Erythroblast (primary cell): ENCODE results near the gene SF3A1.
"Not testable (repeated sequence)": the region's sequence is repeated elsewhere in the genome, so short reads cannot be mapped to it uniquely, and the experiment has no call there.

Source experiments
- GATA1 ChIP-seq: IDR thresholded peaks from 2 replicates; pipeline ENCODE4 v1.6.1; 2011; ENCODE audit warnings: low read depth, mild to moderate bottlenecking, control low read depth, low read length, moderate library complexity
- POLR2A ChIP-seq: IDR thresholded peaks from 2 replicates; pipeline ENCODE4 v1.6.1; 2011; ENCODE audit warnings: mild to moderate bottlenecking, low read length

DNA sequence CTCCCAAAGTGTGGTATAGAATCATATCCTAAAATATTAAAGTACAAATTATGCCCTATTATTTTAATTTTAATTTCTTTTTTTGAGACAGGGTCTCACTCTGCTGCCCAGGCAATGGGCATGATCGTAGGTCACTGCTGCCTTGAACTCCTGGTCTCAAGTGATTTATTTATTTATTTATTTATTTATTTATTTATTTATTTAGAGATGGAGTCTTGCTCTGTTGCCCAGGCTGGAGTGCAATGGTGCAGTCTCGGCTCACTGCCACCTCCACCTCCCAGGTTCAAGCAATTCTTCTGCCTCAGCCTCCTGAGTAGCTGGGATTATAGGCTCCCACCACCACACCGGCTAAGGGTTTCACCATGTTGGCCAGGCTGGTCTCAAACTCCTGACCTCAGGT, 44.3 kb upstream of the SF3A1 start:
- TF ChIP-seq POLR2A, GATA1: not testable (repeated sequence)
